Measurements from ENCODE around the gene PRPF39. TPM values are rescaled to one million over a fixed set of nuclear protein-coding genes. Genes with fewer than 3 reads are reported as not detected.

PRPF39 gene
- total and polyA plus RNA-seq, 2 of the 4 experiments (the other 2 are of a cell fraction): 18.1 to 29.6 TPM

- dilution Hi-C loops (cut with HindIII; ENCODE audit: low sequenced_read_pairs, unreplicated experiment) (no loop called here), in situ Hi-C loops (cut with MboI; ENCODE audit: low sequenced_read_pairs) (no loop called here)
- H3K4me1 ChIP-seq (ENCODE audit: control insufficient read depth, insufficient read depth, low read length): no peaks in the 10 kb centered on the region
These were observed 11.2 kb downstream of the PRPF39 start for GRCh38 chr14:45095143-45095542.

More at GRCh38 chr14:45095143-45095542, 11.2 kb downstream of the PRPF39 start:
- Histone ChIP-seq H4K8ac (ENCODE audit: low read depth in 2 of 2, low read length in 2 of 2) (no peak overlapping the region), H3K18ac (ENCODE audit: low read depth, low read length) (no peak overlapping the region), H3K27ac (ENCODE audit: insufficient read depth, low read length) (no peak overlapping the region), H2AK9ac (replicated peaks; ENCODE audit: low read depth, low read length, poor library complexity) (no peak overlapping the region), H3K23ac (ENCODE audit: low read depth, low read length) (no peak overlapping the region), H2BK5ac (ENCODE audit: low read depth, low read length, poor library complexity, severe bottlenecking) (no peak overlapping the region), H3K56ac (ENCODE audit: extremely low read depth, insufficient read depth, low read length) (no peak overlapping the region), H2AK5ac (ENCODE audit: low read depth, low read length) (no peak overlapping the region), H3K36me3 (ENCODE audit: control insufficient read depth, insufficient read depth, low read length) (peaks cover 14% of the 10 kb centered on the region), H4K91ac (ENCODE audit: insufficient read depth, low read depth, low read length) (no peak overlapping the region), H3K4ac (ENCODE audit: low read depth, low read length) (no peak overlapping the region), H4K20me1 (ENCODE audit: insufficient read depth, low read length) (peaks cover 28% of the 10 kb centered on the region), H3K4me2 (ENCODE audit: low read depth, low read length) (no peak overlapping the region), H4K5ac (ENCODE audit: low read depth, low read length) (no peak overlapping the region), H2BK120ac (ENCODE audit: low read depth, low read length) (no peak overlapping the region), H3K79me1 (ENCODE audit: low read depth in 1 of 2, low read length in 2 of 2) (peaks cover 20 to 28% of the 10 kb centered on the region in 2 experiments), H3K4me3 (ENCODE audit: insufficient read depth, low read depth, low read length) (no peak overlapping the region), H3K9me3 (ENCODE audit: control insufficient read depth, insufficient read depth, low read length) (no peaks in the 10 kb centered on the region), H3K9ac (ENCODE audit: low read depth, low read length) (no peak overlapping the region), H3K9me1 (ENCODE audit: insufficient read depth, low read length) (peaks cover 4% of the 10 kb centered on the region; the same call in 1 of the 2 replicates), H2BK20ac (ENCODE audit: low read depth, low read length) (no peak overlapping the region), H2AFZ (replicated peaks; ENCODE audit: low read length, poor library complexity) (no peak overlapping the region), H3K27me3 (ENCODE audit: control insufficient read depth, insufficient read depth, low read length) (no peaks in the 10 kb centered on the region), H2BK15ac (ENCODE audit: low read depth, low read length) (no peak overlapping the region), H3K14ac (replicated peaks; ENCODE audit: low read depth, low read length) (no peak overlapping the region)
- 100% methylated on average over 2 of the region's 4 CpGs; no CpG with 5 or more reads in 1 of the 2 experiments for WGBS, 2 experiments (ENCODE audit: extremely low coverage in 2 of 2, insufficient read length in 1 of 2)
- no TSS peak for BruUV-seq (replicated peaks)
- ChIA-PET POLR2A (ENCODE audit: unreplicated experiment) (no interaction called here), CTCF (interaction anchor here (0.6 to 1.0 kb wide), 3 partner anchors 33 to 146 kb away, joined by 3 to 4 read pairs (median 3); no protein-coding TSS in a partner anchor)
- intact Hi-C loops (cut with micrococcal nuclease): no loop called here
- DNase-seq (no peak), ATAC-seq (ENCODE audit: low read depth) (no peak)
- no peak for TF ChIP-seq RAD21 (IDR thresholded peaks at IDR 0.05; ENCODE audit: low read length)
- TF ChIP-seq NFE2L2 (IDR thresholded peaks at IDR 0.05; ENCODE audit: low read depth, low read length): no peak
- TF ChIP-seq, protein P1, sequence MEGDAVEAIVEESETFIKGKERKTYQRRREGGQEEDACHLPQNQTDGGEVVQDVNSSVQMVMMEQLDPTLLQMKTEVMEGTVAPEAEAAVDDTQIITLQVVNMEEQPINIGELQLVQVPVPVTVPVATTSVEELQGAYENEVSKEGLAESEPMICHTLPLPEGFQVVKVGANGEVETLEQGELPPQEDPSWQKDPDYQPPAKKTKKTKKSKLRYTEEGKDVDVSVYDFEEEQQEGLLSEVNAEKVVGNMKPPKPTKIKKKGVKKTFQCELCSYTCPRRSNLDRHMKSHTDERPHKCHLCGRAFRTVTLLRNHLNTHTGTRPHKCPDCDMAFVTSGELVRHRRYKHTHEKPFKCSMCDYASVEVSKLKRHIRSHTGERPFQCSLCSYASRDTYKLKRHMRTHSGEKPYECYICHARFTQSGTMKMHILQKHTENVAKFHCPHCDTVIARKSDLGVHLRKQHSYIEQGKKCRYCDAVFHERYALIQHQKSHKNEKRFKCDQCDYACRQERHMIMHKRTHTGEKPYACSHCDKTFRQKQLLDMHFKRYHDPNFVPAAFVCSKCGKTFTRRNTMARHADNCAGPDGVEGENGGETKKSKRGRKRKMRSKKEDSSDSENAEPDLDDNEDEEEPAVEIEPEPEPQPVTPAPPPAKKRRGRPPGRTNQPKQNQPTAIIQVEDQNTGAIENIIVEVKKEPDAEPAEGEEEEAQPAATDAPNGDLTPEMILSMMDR (conservative IDR thresholded peaks at IDR 0.05; ENCODE audit: low read depth, low read length): no peak
- TF ChIP-seq, protein P2, sequence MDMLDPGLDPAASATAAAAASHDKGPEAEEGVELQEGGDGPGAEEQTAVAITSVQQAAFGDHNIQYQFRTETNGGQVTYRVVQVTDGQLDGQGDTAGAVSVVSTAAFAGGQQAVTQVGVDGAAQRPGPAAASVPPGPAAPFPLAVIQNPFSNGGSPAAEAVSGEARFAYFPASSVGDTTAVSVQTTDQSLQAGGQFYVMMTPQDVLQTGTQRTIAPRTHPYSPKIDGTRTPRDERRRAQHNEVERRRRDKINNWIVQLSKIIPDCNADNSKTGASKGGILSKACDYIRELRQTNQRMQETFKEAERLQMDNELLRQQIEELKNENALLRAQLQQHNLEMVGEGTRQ (IDR thresholded peaks at IDR 0.05; ENCODE audit: low read depth, low read length): no peak
- TF ChIP-seq, protein P3, sequence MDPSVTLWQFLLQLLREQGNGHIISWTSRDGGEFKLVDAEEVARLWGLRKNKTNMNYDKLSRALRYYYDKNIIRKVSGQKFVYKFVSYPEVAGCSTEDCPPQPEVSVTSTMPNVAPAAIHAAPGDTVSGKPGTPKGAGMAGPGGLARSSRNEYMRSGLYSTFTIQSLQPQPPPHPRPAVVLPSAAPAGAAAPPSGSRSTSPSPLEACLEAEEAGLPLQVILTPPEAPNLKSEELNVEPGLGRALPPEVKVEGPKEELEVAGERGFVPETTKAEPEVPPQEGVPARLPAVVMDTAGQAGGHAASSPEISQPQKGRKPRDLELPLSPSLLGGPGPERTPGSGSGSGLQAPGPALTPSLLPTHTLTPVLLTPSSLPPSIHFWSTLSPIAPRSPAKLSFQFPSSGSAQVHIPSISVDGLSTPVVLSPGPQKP (IDR thresholded peaks at IDR 0.05; ENCODE audit: borderline replicate concordance, low read depth, low read length): no peak
- no peak for TF ChIP-seq SMC3 (IDR thresholded peaks at IDR 0.05; ENCODE audit: low read depth, low read length)
- TF ChIP-seq CHD1 (IDR thresholded peaks at IDR 0.05; ENCODE audit: low read depth, low read length): no peak
- TF ChIP-seq CEBPB (IDR thresholded peaks at IDR 0.05; ENCODE audit: low read depth, low read length): no peak
- no peak for TF ChIP-seq RFX5 (IDR thresholded peaks at IDR 0.05; ENCODE audit: low read depth, low read length)
- TF ChIP-seq MXI1 (IDR thresholded peaks at IDR 0.05; ENCODE audit: borderline replicate concordance, low read depth, low read length): no peak
- no peak for TF ChIP-seq MAZ (IDR thresholded peaks at IDR 0.05; ENCODE audit: borderline replicate concordance, low read depth, low read length)
- no peak for TF ChIP-seq FOS (IDR thresholded peaks at IDR 0.05; ENCODE audit: low read depth, low read length)
- no peak for TF ChIP-seq RCOR1 (IDR thresholded peaks at IDR 0.05; ENCODE audit: insufficient replicate concordance, low read length)
